Mammary epithelial cell (primary cell): ENCODE data around the gene TMEM69.

Experiments used
- EZH2 ChIP-seq: IDR thresholded peaks from 2 replicates; pipeline ENCODE4 v1.6.1; 2012; ENCODE audit warnings: low read length, inconsistent platforms, borderline replicate concordance
- TF ChIP-seq, protein P1 (sequence below), 2 donors: IDR thresholded peaks in 1 of 2; conservative IDR thresholded peaks in 1 of 2; 2 replicates each; pipeline ENCODE4 v1.5.1; 2011 to 2012; ENCODE audit warnings: inconsistent platforms in 2 of 2, low read length in 2 of 2, mild to moderate bottlenecking in 2 of 2, control low read depth in 1 of 2, low read depth in 1 of 2; ENCODE audit not compliant: insufficient read depth in 1 of 2; ENCODE audit errors: extremely low read depth in 1 of 2

DNA sequence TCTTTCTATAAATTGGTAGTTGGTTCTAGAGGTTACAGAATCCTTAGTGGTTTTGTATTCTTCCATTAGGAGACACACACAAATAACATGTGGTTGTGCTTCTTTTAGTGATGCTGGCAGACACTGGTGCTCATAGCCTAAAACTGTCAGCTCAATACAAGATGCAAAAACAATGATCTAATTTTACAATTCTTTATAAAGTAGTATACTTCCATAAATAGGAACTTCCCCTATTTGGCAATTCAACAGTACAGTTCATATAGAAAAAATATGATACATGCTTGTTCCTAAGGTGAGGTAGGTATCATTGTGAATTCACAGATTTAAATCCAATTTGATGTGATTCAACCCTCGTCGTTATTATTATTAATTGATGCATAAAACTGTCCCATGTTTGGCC lies 43.3 kb upstream of the TMEM69 start:
- TF ChIP-seq, protein P1, sequence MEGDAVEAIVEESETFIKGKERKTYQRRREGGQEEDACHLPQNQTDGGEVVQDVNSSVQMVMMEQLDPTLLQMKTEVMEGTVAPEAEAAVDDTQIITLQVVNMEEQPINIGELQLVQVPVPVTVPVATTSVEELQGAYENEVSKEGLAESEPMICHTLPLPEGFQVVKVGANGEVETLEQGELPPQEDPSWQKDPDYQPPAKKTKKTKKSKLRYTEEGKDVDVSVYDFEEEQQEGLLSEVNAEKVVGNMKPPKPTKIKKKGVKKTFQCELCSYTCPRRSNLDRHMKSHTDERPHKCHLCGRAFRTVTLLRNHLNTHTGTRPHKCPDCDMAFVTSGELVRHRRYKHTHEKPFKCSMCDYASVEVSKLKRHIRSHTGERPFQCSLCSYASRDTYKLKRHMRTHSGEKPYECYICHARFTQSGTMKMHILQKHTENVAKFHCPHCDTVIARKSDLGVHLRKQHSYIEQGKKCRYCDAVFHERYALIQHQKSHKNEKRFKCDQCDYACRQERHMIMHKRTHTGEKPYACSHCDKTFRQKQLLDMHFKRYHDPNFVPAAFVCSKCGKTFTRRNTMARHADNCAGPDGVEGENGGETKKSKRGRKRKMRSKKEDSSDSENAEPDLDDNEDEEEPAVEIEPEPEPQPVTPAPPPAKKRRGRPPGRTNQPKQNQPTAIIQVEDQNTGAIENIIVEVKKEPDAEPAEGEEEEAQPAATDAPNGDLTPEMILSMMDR (conservative IDR thresholded peaks at IDR 0.05 in 1 of 2, IDR thresholded peaks at IDR 0.05 in 1 of 2; ENCODE audit: extremely low read depth in 1 of 2, insufficient read depth in 1 of 2, low read depth in 1 of 2, low read length in 2 of 2) = no peak
- no peak for TF ChIP-seq EZH2
